Gastrocnemius medialis (tissue), 4 donors: Measurements from ENCODE around the gene CASK.

Experiments
- CTCF ChIP-seq, 5 experiments: fragments of 450-650 bp in 3 of 5; fragments of 200-600 bp in 2 of 5; sonication (generic) in 2 of 5; IDR thresholded peaks in 4 of 5; conservative IDR thresholded peaks in 1 of 5; 1 replicate in 4 of 5; 2 replicates in 1 of 5; pipeline ENCODE4 v1.5.1; 2016 to 2019; ENCODE audit warnings: antibody characterized with exemption in 5 of 5, mild to moderate bottlenecking in 3 of 5, moderate library complexity in 3 of 5
- POLR2A ChIP-seq, 2 donors: fragments of 450-650 bp; IDR thresholded peaks; one replicate each; pipeline ENCODE4 v1.6.1; 2017; ENCODE audit warnings: antibody characterized with exemption in 2 of 2, mild to moderate bottlenecking in 2 of 2, moderate library complexity in 2 of 2

GRCh38 chrX:41688156-41688555, 235.2 kb downstream of the CASK start:
- TF ChIP-seq CTCF (IDR thresholded peaks at IDR 0.05 in 4 of 5, conservative IDR thresholded peaks at IDR 0.05 in 1 of 5): no peak
- TF ChIP-seq POLR2A (IDR thresholded peaks at IDR 0.05): no peak
